GM18508 (cell line): ENCODE results near the gene ALK.

Experiments used
- ATAC-seq: cut with Tn5 transposase; IDR thresholded peaks from one replicate; pipeline ENCODE4 v1.9.1; 2021; ENCODE audit warnings: moderate number of reproducible peaks; ENCODE audit not compliant: insufficient read depth, unreplicated experiment

The ALK gene

GRCh38 chr2:29802986-29803385 is 118.4 kb downstream of the ALK start:
- ATAC-seq, result no peak

GRCh38 chr2:29799628-29800027 is 121.8 kb downstream of the ALK start:
- no peak for ATAC-seq

DNA sequence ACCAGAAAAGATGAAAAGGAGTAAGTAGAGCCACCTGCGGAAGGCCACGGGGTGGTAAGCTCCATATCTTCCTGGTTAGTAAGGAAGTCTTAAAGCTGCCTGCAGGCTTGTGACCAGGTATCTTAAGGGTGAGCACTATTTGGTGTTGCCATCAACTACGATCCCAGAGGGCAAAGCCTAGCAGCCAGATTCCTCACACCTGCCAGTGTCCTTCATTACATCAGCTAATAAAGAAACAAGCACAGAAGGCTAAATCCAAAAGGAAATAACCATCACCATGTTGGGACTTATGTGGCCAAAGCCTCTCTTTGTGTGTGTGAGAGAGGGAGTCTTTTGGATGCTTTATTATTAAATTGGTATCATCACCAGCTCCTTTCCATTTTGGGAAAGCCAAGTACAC is 123.5 kb downstream of the ALK start:
- ATAC-seq, result no peak

- no peak for ATAC-seq
Observed at GRCh38 chr2:29796446-29796845, 124.9 kb downstream of the ALK start.

GRCh38 chr2:29789911-29790485 is 131.4 kb downstream of the ALK start:
- no peak for ATAC-seq

DNA sequence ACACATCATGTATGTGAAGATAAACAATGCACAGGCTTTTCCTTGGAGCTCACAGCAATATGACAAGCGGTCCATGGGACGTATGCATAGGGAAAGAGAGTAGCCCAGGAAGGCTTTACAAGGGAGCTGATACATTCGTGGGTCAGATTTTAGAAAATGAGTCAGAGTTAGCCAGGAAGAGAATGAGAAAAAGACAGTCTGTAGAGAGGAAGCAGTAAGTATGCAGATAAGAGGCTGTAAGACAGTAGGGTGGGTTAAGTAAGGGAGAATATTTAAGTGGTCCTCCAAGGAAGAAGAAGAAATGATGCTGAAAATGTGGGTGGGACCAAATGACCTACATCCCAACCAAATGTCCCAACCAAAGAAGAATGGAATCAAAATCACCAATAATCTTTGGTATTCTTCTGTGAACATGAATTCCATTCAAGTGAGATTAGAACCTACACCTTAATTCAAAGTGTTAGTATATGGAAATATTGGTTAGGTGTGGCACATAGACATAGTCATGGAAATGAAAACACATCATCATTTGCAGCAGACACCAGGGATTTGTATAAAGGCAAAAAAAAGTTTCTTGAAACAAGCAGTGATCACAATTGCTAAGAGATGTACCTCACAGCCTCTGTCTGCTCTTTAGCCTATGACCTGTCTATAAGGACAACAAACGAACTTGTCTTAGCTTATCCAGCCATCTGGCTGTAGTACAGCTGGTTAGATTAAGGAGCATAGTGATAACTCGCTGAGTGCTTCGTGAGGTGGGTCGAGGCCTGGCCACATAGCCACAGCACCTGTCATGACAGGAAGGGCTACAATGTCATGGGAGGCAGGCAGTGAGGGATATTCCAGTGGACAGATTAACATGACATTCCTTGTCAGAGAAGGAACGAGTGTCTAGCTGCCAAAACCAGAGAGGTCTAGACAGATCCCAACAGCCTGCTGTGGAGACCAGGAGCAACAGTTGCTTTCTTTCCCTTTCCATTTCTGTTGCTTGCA is 133.6 kb downstream of the ALK start:
- ATAC-seq, result no peak

DNA sequence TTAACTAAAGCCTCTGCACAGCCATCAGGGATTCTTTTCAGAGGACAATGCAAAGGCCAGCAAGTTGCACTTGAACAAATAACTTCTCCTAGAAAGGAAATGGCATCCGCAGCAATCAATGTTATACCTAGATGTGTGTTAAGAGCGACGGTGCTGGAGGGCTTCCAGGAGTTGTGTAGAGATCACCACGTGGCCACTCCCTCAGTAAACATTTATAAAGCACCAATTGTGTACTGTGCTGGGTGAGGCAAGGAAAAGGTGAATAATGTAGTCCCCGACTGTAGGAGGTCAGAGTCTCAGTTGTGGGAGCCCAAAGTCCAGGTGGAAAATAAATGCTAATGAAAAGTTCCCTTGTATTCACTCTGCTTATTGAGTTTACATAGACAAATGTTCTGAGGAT is 135.0 kb downstream of the ALK start:
- ATAC-seq, result no peak

- no peak for ATAC-seq
Observed at GRCh38 chr2:29783666-29784065, 137.7 kb downstream of the ALK start.

DNA sequence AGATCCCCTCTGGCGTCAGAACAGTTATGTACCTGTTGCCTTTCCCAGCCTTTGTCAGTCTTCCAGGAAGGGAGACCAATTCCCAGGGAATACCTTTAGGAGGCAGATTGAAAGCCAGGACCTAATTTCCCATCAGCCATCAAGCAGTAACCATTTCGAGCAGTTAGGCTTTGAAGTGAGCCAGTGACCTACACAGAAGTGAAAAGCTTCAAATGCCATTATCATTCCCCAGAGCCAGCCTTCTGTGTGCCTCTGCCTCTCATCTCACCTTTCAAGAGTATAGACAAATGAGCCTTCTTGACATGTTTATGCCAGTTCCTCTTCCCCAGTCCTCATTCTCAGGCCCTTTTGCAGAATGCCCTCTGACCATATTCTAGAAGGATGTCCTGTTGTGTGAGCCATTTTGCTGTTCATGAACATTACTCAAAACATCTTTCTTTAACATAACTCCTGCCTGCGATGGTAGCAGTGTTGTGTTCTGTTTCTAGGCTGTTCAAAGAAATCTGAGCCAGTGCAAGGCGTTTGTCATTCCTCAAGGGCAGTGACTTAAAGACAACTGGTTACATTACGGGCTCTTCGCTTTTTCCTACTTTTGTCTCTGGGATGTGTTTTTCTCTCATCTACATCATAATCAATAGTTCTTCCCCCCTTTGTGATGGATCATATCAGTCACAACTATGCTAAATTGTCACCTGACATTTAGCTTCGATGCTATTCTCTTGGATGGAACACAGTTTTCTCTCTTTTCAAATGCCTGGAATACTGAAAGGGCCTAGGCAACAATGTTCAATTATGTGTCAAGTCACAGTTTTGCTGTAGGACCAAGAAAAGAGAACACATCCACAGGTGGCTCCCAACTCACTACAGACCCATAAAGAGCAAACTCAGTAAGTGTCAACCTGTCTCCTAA is 138.6 kb downstream of the ALK start:
- no peak for ATAC-seq

DNA sequence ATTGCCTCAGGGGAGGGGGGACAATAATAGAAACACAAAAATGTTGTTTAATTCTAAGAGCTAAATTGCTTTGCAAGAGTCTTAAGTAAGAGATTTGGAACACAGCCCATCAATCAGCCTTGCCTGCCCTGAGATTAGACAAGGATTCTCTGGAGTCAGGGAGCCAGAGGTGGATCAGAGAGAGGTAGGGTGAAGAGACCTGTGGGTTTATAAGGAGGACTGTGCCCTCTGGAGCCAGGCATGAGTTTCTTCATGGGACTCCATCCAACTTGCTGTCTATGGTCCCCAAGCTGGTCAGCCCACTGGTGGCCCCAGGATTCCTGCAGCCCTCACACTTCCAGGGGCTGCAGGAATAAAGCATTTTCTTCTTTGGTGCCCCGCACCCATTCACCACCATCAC is 139.3 kb downstream of the ALK start:
- no peak for ATAC-seq

DNA sequence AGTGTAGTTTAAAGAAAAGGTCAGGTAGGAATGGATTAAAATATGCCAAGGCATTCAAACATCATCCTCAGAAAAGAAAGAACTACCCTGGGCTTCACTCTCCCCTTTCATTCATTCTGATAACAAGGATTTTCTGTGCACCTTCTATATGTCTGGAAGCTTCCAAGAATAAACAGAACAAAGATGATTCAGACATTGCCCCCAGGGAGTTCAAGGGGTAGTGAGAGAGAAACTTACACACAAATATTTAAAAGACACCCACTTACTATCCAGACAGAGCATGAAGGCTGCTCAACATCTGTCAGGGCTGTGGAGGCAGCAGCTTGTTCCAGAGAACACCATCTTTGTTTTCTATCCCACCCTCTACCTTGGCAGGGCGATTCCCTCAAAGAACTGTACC is 140.5 kb downstream of the ALK start:
- no peak for ATAC-seq

DNA sequence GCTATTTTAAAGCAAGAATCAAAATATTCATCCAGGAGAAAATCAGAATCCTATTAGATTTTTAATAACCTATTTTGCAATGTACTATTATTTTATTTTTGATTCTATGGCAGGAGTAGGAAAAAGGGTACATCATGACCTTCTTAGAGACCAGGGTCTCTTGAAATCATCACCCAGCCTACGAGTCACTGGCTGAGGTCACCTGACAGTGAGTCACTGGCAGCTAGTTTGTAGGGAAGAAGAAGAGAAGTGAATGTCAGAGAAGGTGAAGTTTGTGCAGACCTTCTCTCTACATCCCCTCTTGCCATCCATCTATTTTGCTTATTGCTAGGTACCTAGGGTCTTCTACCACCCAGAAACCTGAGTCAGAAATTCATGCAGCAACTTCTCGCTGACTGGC is 144.2 kb downstream of the ALK start:
- ATAC-seq, result no peak

- no peak for ATAC-seq
Observed at GRCh38 chr2:29776406-29776805, 145.0 kb downstream of the ALK start.

- no peak for ATAC-seq
Observed at GRCh38 chr2:29775937-29776336, 145.4 kb downstream of the ALK start.

DNA sequence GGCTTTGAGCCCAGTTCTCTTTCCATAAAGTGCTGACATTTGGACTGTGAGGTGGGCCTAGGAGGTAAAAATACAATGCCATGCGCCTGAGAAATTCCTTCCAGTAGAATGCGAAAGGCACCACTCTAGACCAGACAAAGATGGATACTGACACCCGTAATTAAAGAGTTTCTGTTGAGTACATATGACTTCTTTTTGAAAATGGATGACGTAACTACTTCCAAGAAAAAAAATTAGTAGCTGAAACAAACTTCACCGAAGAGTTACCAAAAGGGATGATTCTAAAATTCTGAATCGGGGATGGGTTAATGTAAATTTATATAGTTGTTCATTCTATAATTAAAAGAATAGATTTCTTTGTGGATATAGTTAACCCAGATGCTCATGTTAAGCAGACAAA is 146.8 kb downstream of the ALK start:
- no peak for ATAC-seq

DNA sequence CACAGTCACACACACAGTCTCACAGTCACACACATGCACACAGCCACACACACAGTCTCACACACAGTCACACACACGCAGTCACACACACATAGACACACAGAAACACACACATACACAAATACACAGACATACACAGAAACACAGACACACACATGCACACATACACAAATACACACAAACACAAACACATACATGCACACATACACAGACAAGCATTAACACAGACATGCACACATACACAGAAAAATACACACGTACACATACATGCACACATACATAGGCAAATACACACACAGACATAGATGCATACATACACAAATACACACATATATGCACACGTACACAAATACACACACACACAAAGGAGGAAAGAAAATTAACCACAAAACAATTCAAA is 150.5 kb downstream of the ALK start:
- no peak for ATAC-seq

- ATAC-seq, result no peak
Observed at GRCh38 chr2:29769847-29770246, 151.5 kb downstream of the ALK start.

DNA sequence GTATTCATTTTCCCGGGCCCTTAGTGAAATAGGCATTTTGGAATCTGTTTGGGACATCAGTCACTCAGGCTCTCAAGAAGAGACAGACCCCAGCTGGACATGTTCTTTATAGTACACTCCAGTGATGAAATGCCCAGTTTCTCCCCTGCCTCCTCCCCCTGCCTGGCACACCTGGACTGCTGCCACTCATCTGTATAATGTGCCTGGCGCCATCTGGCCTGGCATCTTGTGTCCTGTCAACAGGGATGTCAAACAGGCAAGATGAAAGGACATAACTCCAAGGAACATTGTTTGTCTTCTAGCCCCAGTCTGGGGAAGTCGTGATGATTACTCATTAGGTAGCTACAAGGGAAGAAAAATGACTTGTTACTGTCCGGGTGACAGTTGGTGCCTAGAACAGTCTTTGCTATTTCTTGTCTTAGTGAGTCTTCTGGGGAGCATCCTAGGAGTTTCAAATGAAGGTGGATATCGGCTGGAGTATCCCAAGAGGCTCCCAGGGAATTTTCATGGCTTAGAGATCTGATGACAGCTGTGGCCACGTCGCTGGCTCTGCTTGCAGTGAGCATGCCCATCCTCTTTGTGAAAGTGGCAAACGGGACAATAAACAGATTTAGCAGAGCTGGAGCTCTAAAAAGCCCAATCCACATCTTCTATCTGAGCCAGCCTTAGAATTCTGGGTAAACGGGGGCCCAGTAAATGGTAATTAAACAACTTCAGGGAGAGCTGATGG is 153.6 kb downstream of the ALK start:
- ATAC-seq, result no peak

- no peak for ATAC-seq
Observed at GRCh38 chr2:29766191-29766590, 155.2 kb downstream of the ALK start.

DNA sequence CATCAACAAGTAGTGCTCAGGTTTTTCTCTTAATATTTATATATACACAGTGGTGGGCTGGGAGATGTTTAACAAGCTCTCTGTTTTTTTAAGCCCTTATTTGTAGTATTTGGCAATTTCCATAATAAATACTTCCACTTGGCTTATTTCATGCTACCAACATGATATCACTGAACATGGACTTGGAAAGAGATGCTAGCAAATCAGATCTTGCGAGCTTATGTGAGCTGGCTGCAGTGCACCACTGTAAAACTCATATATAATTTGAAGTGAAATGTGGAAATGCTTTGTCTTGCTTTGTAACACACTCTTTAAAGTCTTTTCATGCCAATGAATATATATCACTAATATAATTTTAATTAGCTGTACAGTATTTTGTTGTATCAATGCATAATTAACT is 155.7 kb downstream of the ALK start:
- no peak for ATAC-seq
